HUES48 (cell line): Measurements from ENCODE around the gene FTO.

ENCODE experiments used
- H3K27ac ChIP-seq: one replicate; pipeline ENCODE4 v1.7.0; 2013; ENCODE audit warnings: low read depth, low read length, inconsistent platforms
- H3K27me3 ChIP-seq: 2 replicates; pipeline ENCODE4 v1.6.1; 2013; ENCODE audit warnings: mild to moderate bottlenecking, low read length; ENCODE audit not compliant: control insufficient read depth, insufficient read depth
- H3K36me3 ChIP-seq: 2 replicates; pipeline ENCODE4 v1.6.1; 2013; ENCODE audit warnings: low read length; ENCODE audit not compliant: control insufficient read depth, insufficient read depth
- H3K4me1 ChIP-seq: 2 replicates; pipeline ENCODE4 v1.6.1; 2013; ENCODE audit warnings: mild to moderate bottlenecking, low read length; ENCODE audit not compliant: control insufficient read depth, insufficient read depth
- H3K4me3 ChIP-seq: 2 replicates; pipeline ENCODE4 v1.5.1; 2013; ENCODE audit warnings: mild to moderate bottlenecking, low read depth, low read length
- H3K9ac ChIP-seq: 2 replicates; pipeline ENCODE4 v1.6.1; 2013; ENCODE audit warnings: mild to moderate bottlenecking, low read depth, low read length, moderate library complexity
- H3K9me3 ChIP-seq: 2 replicates; pipeline ENCODE4 v1.6.1; 2013; ENCODE audit warnings: low read length; ENCODE audit not compliant: control insufficient read depth, insufficient read depth

FTO gene

GRCh38 chr16:53784291-53784690 lies 80.3 kb downstream of the FTO start:
- no peaks in the 10 kb centered on the region for H3K36me3 ChIP-seq
- no peak overlapping the region for H3K27ac ChIP-seq
- no peak overlapping the region for H3K9ac ChIP-seq
- peaks cover under 1% of the 10 kb centered on the region; the same call in 1 of the 2 replicates for H3K4me1 ChIP-seq
- no peak overlapping the region for H3K4me3 ChIP-seq
- no peaks in the 10 kb centered on the region for H3K27me3 ChIP-seq
- H3K9me3 ChIP-seq = no peaks in the 10 kb centered on the region

GRCh38 chr16:53785044-53785443 lies 81.1 kb downstream of the FTO start:
- H3K27me3 ChIP-seq = no peaks in the 10 kb centered on the region
- no peaks in the 10 kb centered on the region for H3K36me3 ChIP-seq
- H3K9ac ChIP-seq = no peak overlapping the region
- no peaks in the 10 kb centered on the region for H3K9me3 ChIP-seq
- H3K4me3 ChIP-seq = no peak overlapping the region
- no peak overlapping the region for H3K27ac ChIP-seq
- H3K4me1 ChIP-seq = no peaks in the 10 kb centered on the region

GRCh38 chr16:53785916-53786315 lies 82.0 kb downstream of the FTO start:
- H3K9me3 ChIP-seq = no peaks in the 10 kb centered on the region
- no peaks in the 10 kb centered on the region for H3K4me1 ChIP-seq
- H3K4me3 ChIP-seq = no peak overlapping the region
- H3K9ac ChIP-seq = no peak overlapping the region
- no peak overlapping the region for H3K27ac ChIP-seq
- no peaks in the 10 kb centered on the region for H3K27me3 ChIP-seq
- no peaks in the 10 kb centered on the region for H3K36me3 ChIP-seq

- no peaks in the 10 kb centered on the region for H3K9me3 ChIP-seq
- no peak overlapping the region for H3K4me3 ChIP-seq
- no peaks in the 10 kb centered on the region for H3K36me3 ChIP-seq
- H3K4me1 ChIP-seq = no peaks in the 10 kb centered on the region
- H3K9ac ChIP-seq = no peak overlapping the region
- H3K27me3 ChIP-seq = no peaks in the 10 kb centered on the region
- no peak overlapping the region for H3K27ac ChIP-seq
These were observed 83.5 kb downstream of the FTO start for GRCh38 chr16:53787423-53787822.

- Histone ChIP-seq H3K27ac (no peak overlapping the region), H3K36me3 (no peaks in the 10 kb centered on the region), H3K4me3 (no peak overlapping the region), H3K4me1 (no peaks in the 10 kb centered on the region; the same call in 1 of the 2 replicates), H3K9me3 (no peaks in the 10 kb centered on the region), H3K9ac (no peak overlapping the region), H3K27me3 (no peaks in the 10 kb centered on the region)
These were observed 85.2 kb downstream of the FTO start for GRCh38 chr16:53789137-53789536.

- no peak overlapping the region for H3K27ac ChIP-seq
- no peaks in the 10 kb centered on the region for H3K36me3 ChIP-seq
- H3K27me3 ChIP-seq = no peaks in the 10 kb centered on the region
- no peak overlapping the region for H3K9ac ChIP-seq
- H3K4me3 ChIP-seq = no peak overlapping the region
- no peaks in the 10 kb centered on the region for H3K9me3 ChIP-seq
- no peaks in the 10 kb centered on the region; the same call in 1 of the 2 replicates for H3K4me1 ChIP-seq
These were observed 88.4 kb downstream of the FTO start for GRCh38 chr16:53792161-53792951.

- Histone ChIP-seq H3K27me3 (no peaks in the 10 kb centered on the region), H3K9ac (no peak overlapping the region), H3K9me3 (no peaks in the 10 kb centered on the region)
These were observed 99.5 kb downstream of the FTO start for GRCh38 chr16:53803451-53803850.

GRCh38 chr16:53803998-53804397 lies 100.0 kb downstream of the FTO start:
- H3K9me3 ChIP-seq = no peaks in the 10 kb centered on the region
- no peak overlapping the region for H3K9ac ChIP-seq
- no peaks in the 10 kb centered on the region for H3K27me3 ChIP-seq
- no peak overlapping the region for H3K4me3 ChIP-seq
- H3K27ac ChIP-seq = no peak overlapping the region
- H3K36me3 ChIP-seq = no peaks in the 10 kb centered on the region
- peaks cover 39% of the 10 kb centered on the region for H3K4me1 ChIP-seq

More at GRCh38 chr16:53803451-53803850, 99.5 kb downstream of the FTO start:
- Histone ChIP-seq H3K27ac (no peak overlapping the region), H3K4me3 (no peak overlapping the region), H3K36me3 (no peaks in the 10 kb centered on the region), H3K4me1 (peaks cover 39% of the 10 kb centered on the region)

- Histone ChIP-seq H3K27me3 (no peaks in the 10 kb centered on the region), H3K9ac (no peak overlapping the region), H3K4me1 (peaks cover 39% of the 10 kb centered on the region), H3K27ac (no peak overlapping the region), H3K4me3 (no peak overlapping the region), H3K36me3 (no peaks in the 10 kb centered on the region), H3K9me3 (no peaks in the 10 kb centered on the region)
These were observed 100.5 kb downstream of the FTO start for GRCh38 chr16:53804467-53804866.

GRCh38 chr16:53805113-53805512 lies 101.2 kb downstream of the FTO start:
- H3K4me3 ChIP-seq = no peak overlapping the region
- H3K9me3 ChIP-seq = no peaks in the 10 kb centered on the region
- no peaks in the 10 kb centered on the region for H3K36me3 ChIP-seq
- no peaks in the 10 kb centered on the region for H3K27me3 ChIP-seq
- H3K4me1 ChIP-seq = peaks cover 39% of the 10 kb centered on the region
- no peak overlapping the region for H3K27ac ChIP-seq
- H3K9ac ChIP-seq = no peak overlapping the region

- no peaks in the 10 kb centered on the region for H3K9me3 ChIP-seq
- no peak overlapping the region for H3K27ac ChIP-seq
- no peaks in the 10 kb centered on the region for H3K27me3 ChIP-seq
- no peaks in the 10 kb centered on the region for H3K36me3 ChIP-seq
- no peak overlapping the region for H3K4me3 ChIP-seq
- H3K4me1 ChIP-seq = peaks cover 42% of the 10 kb centered on the region
- H3K9ac ChIP-seq = no peak overlapping the region
These were observed 101.8 kb downstream of the FTO start for GRCh38 chr16:53805752-53806151.
